ENCODE measurements around the gene B3GALNT1.
"Not testable (repeated sequence)": the region's sequence is repeated elsewhere in the genome, so short reads cannot be mapped to it uniquely, and the experiment has no call there.

Gene B3GALNT1

DNA sequence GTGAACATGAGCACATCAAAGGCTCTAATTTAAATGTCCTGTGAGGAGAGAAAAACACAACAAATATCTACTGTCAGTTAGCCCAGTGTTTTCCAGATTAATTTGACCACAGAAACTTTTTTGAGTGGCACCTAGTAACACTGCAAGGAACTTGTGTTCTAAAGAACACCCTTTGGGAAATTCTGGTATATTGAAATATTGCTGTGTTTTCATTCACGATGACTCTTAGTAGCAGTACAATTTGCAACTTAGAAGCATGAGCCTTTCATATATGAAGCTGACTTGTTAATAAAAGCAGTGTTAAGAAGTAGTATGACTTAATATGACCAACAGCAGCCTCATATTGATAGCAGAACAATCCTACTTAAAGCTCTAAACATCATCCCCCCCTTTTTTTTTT, 32.0 kb downstream of the B3GALNT1 start:
- DNase-seq: no peak

DNA sequence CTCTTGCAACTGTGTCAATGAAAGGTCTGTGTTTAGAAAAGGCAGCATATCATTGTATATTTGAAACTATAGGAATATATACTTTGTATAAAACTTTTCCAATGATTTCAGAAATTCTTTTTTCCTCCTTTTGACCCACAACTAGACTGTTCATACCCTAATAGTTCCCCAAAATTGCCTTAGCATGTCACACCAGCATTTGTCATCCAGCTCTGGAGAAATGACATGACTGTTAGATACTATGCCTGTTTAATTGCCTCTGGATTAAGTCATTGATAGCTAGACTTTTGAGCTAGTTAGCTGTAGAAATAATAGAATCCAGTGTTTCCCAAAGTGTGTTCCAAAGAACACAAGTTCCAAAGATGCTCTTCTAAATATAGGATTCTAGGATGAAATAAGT, 32.4 kb downstream of the B3GALNT1 start:
- no peak for DNase-seq

DNA sequence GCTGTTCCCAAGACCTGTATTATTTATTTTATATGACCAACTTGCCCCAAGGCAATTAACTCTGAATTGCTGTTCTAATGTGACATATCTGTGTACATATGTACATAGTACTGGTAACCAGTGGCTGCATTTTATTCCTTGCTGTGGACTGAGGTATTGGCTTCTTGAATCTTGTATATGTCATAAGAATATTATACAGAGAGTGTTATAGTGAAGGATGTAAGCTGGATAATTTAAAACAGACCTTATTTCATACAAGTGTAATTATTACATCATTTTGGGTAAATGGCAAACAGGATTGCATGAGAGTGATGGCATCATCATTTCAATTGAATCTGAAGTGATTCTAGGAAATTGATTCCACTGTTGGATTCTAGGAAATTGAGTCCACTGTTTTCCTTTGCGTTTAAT, 32.9 kb downstream of the B3GALNT1 start:
- no peak for DNase-seq

DNA sequence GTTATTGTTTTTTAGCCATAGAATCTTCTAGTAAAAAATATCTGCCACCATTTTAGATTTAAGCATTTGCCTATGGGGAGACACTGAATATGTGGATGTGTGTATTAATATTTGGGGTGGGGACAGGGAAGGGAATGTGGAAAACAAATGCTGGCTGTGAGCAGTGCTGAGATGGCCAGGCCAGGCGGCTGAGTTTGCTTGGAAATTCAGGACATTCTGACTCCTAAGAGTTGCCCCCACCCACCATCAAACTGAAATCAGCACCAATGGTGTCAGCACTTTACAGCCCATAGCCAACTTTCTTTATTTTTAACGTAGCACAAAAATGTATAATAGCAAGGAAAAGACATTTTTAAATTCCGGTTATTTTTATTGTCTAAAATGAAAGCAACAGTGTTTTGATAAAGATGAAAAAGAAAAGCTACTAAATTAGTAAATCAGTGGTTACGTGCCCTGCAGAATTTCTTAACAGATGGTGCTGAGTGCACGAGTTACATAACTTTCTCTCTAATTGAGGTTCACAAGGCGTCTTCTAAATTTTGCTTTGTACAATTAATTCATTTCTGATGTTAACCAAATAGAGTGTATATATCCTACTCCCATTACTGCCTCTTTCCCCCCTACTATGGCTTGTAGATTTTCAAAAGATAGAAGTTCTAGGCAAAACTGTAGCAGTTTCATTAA, 34.0 kb downstream of the B3GALNT1 start:
- no peak for DNase-seq

DNA sequence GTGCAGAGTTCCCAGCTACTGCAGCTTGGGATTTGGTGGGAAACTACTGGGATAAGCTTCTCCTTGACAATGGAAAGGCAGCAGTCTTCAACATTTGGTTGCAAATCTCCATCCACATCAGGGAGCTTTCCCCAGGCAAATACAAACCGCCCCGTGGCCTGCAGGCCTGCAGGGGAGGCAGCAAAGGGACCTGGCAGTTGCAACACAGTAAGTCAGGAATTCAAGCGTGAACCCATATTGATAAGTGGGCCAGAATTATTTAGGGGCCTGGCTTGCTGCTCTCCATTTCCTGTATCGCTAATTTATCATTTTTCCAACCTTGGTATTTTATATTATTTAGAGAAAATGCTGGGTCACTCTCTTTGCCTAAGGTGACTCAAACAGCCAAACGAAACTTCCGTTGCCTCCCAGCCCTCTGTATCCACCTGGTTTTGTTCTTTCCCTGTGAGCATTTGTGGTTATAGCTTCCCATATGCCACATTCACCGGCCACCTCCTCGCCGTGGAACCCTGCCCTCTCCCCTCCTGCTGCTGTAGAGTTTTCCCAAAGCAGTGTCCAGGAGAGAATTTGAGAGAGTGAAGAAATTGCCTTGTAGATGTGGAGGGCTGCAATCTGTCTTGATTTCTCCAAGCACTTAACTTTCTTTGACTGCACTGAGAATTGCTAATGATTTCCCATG, 34.8 kb downstream of the B3GALNT1 start:
- DNase-seq: no peak

DNA sequence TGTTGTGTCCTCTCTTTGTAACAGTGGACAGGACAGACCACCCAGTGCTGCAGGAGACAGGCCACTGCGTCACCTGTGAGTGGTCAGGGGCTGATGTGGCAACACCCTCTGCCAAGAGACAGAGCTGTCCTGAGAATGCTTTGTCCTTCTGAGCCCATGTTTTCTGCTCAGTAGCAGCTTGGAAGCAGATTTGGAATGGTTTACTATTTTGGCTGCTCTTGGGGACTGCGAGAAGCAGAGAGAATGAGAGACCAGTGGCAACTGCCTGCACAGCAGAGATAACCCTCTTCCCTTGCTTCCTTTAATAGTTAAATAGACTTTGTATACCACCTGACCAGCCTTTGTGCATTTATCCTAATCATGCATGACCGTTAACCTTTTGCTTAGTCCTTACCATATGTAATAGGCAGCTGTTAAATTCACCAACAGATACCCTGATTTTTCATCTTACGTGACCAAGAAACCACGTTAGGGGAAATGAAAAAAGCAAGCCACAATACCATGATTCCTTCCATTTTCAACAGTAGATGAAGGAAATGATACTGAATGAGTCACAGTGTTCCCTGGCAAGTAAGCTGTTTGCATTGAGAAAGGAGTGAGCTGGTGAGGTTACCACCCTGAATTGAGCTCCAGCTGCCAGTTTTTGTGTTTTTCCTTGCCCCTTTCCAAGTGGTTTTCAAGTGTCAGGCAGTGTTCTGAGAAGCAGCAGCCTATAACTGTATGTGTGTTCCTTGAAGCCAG, 35.5 kb downstream of the B3GALNT1 start:
- DNase-seq: no peak

DNA sequence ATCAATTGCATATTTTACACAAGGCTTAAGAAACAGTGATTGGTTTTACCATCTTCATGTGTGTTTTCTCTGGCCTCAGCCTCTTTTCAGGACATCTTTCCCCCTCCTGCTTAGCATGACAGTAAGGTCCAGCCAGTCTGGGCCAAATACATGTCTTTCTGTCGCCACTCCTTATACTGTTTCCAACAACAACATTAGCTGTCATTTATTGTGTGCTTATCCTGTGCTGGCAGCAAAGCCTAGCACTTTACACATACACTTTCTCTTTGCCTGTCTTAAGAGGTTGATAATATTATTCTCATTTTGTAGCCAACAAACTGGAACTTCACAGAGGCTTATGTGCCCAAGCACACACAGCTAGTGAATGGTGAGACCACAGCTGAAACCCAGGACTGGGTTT, 37.8 kb downstream of the B3GALNT1 start:
- no peak for DNase-seq

DNA sequence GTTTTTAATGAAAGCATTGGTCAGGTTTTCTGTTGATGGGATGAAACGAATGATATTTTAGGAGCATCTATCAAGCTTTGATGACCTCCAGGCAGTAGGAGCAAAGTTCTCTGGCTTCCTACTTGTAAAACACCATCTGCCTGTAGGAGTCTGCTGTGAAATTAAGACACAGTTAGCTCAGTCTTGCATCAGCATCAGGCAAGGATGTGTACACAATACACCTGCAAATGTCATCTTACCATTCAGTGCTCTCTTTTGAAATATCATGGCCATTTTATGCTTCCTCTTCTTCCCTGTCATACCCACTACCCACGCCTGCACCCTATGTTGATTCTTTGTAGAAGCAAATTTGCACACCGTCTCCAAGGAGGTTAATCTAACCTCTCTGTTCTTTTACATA, 38.2 kb downstream of the B3GALNT1 start:
- no peak for DNase-seq

DNA sequence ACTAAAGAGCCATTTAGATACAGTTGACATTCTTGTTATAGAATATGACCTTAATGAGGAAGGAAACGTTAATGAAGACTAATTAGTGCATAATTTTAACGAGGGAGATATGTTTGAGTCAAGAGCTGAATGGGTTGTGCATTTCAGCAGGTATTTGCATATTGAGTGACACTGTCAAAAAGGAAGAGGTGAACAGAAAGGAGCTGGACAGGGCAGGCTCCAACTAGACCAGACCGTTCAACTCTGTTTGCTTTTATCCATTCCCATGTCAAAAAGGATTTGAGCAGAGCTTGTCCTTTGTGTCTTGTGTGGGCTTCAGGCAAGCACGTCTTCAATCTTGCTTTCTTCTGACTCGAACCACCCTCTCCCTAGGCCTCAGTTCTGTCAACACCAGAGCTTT, 40.7 kb downstream of the B3GALNT1 start:
- no peak for DNase-seq

DNA sequence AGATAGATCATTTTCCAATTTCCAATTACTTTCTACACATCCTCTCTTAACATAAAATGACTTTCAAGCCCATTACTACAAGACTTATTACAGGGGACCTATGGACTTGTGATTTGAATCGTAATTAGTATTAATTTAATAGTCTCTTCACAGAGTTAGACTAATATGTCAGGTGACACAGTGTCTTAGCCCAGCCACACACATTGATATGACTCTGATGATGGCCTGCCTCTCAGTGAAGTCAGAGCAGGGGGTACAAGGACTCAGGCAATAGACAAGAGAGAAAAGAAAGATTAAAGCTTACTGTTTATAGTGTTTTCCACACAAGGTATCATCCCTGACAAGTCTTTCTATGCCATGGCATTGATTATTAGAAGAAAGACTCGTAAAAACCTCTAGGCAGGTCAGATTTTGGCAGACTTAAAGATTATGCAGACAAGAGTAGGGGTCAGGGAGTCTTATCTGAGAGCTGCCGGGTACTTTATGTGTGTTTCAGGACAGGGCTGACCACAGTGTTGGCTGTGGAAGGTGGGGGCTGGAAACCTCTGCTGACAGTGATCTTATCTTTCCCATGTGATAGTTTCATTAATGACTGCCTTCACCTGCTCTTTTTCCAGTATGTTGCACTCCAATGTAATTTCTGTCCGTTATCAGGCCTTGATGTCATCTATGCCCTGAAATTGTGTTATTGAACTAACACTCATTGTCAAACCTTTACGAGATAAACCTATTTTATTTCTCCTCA, 50.1 kb downstream of the B3GALNT1 start:
- DNase-seq: no peak

DNA sequence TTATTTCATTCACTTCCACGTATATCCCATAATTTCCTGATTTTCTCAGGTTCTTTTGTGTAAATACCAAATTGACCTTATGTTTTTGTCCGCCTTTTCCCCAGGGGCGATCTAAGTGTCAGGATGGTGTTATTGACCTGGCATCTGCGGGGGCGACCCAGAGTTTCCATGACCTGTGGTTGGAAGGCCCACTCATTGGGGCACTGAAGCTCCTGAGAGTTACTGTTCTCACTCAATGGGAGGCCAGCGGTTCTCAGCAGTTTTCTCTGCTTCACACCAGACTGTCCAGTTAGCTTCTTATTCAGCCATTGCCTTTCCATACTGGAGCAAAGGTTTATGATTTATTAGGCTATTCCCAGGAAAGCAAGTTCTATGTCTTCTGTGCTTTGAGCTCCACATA, 53.3 kb downstream of the B3GALNT1 start:
- no peak for DNase-seq

DNA sequence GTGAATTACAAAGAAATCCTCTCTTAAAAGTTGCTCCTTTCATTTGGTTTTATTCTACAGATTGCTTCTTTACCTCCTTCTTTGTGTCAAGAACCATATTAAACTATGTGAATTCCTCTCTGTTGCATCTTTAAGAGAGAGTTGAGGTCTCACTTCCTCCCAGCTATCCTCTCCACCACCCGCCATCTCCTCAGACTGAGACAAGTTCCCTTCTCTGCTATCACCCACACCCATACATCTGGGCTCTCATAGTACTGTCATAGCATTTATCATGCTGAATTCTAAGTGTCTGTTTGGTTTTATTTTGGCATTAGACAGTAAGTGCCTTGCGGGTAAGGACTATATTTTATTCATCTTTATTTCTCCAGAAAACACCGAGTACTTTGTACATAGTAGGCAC, 54.2 kb downstream of the B3GALNT1 start:
- no peak for DNase-seq

DNA sequence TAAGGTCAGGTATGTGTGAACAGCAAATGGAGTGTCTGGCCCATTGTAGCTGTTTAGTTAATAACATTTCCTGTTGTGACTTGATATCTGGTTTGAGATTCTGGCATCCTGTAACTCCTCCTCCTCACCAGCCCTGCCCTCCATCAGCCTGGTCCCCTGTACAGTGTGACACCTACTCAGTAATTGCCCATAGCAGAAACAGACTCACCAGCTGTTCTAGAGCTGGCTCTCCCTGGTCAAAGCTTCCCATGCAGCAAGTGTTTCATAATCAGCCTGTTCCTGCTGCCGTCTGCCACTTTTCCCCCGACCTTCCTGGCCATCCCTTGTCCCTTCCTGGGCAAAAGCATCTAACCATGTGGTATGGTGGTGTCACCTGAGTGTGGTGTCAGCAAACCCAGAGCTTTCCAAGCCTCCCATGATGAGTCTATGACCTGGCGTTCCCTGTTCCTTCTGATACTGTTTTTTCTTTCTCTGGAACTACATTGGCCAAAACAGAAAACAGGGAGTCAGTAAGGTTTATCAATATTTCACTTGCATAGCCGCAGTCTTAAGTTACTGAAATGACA, 55.4 kb downstream of the B3GALNT1 start:
- DNase-seq: no peak

DNA sequence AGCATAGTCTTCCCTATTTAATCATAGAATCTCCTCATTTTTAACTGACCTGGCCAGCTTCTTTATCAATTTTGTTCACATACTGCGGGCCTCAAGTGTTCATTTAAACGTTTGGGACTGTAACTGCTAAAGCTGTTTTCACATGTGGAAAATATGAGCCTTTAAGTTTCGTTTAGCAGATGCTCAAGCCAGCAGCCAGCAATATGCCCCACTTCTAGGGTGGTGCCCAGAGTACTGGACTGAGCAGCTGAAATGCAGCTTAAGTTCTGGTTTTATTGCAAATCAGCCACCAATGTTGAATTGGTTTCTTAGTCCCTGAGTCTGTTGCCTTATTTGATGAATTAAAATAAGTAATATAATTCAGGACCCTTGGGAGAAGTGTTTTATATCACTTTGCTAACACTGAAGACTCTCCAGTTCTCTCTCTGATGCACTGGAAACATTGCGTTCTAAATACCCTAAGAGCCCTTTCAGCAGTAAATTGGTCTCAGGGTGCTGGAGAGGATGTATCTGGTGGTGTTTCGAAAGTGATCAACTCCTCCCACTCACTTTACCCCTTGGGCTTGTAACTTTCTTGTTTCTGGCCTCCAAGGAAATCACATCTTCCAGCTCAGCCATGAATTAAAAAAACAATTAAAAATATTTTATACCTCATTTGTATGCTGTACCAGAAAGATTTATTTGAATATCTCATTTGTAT, 61.7 kb downstream of the B3GALNT1 start:
- DNase-seq: no peak

DNA sequence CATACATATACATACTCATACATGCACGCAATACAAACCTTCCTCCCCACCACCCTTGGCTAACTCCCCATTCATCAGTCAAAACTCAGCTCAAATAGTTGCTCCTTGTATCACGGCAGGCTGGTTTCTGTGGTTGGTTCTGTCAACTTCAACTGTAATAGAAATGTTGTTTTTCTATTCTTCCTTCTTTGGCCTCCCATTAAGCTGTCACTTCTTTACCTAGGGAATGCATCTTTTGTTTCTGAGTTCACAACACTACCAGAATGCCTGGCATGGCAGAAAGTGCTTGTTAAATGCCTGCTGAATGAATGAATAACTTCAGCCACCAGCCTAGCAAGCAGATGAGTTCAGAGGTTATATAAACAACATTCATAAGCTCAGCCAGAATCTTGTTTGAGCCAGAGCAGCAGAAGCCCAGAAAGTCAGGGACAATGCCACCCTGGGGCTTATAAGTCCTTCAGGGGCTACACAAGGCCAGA, 63.1 kb downstream of the B3GALNT1 start:
- no peak for DNase-seq

DNA sequence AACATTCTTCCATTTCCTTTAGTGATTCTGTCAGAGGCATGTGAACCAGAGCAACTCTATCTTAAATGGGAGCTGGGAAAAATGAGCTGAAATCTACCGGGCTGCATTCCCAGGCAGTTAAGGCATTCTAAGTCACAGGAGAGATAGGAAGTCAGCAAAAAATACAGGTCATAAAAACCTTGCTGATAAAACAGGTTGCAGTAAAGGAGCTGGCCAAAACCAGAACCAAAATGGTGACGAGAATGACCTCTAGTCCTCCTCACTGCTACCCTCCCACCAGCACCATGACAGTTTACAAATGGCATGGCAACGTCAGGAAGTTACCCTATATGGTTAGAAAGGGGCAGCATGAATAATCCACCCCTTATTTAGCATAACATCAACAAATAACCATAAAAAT, 66.4 kb downstream of the B3GALNT1 start:
- no peak for DNase-seq

DNA sequence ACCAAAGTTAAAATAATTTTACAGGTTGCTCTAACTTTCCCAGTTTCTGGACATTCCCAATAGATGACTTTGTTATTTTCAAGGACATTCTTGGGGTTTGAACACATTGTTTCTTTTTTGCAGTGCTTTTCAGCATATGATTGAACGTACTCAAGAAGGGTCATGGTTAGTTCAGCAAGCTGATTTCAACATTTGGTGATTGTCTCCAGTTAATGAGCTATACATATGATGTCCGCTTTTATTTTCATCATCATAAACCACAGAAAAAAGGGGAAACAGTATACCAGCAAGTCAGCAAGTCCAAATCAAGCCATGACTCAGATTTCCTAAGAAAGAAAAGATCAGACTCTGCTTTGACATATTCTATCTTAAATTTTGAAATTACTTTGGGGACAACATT, 69.4 kb downstream of the B3GALNT1 start:
- DNase-seq: no peak

DNA sequence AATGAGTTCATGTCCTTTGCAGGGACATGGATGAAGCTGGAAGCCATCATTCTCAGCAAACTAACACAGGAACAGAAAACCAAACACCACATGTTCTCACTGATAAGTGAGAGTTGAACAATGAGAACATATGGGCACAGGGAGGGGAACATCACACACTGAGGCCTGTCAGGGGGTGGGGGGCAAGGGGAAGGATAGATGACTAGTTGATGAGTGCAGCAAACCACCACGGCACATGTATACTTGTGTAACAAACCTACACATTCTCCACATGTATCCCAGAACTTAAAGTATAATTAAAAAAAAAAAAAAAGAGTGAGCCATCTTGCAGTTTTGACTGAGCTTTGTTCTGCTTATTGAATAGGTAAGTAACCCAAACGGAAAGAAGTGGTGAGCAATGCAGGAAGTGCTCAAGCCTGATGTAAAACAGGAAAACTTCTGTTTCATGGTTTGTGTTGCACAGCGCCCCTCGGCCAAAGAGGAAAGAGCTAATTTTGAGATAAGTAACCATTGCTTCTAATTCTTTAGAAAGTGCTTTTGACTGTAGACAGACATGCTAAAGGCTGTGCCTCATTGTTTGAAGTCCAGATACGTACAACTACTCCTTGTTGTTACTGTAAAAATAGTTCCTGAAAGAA, 70.1 kb downstream of the B3GALNT1 start:
- DNase-seq: not testable (repeated sequence)
